ENCODE measurements around the gene GLIPR1.
A peak's percentile ranks its signal among the peaks of the same experiment; 100 is the strongest.
"Not testable (repeated sequence)": the region's sequence is repeated elsewhere in the genome, so short reads cannot be mapped to it uniquely, and the experiment has no call there.

Gene GLIPR1

DNA sequence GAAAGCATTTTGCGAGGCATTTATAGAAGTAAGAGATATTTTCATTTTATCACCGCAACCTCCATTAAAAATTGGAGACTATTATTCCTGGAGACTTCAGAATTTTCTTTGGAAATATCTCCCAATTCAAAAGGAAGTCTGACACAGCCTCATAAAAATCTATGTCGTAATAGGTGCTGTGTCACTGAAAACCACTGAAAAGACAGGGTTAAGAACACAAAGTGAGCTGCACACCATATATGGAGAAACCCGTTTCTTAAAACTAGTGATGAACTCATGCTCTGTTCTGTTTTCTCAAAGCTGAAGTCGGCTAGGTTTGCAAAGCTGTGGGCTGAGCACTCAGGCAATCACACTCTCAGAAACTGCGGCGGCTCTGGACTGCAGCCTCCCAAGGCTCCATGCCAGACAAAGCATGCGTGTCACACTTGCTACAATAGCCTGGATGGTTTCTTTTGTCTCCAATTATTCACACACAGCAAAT lies at the start of gene GLIPR1:
GLIPR1 (plus strand) TSS at position 287 of the 481 bp plus-strand sequence; CDS start at position 413, 126 bp downstream.
- ATAC-seq, result peak; percentile 83
- peak; percentile 73 for DNase-seq
- peaks cover 94% of the 10 kb centered on the region for H3K4me1 Mint-ChIP-seq
- peak within 1 kb of the TSS; percentile 92 for H3K4me3 Mint-ChIP-seq
- peak within 1 kb of the TSS; percentile 97 for H3K27ac Mint-ChIP-seq
- peaks cover 4% of the 10 kb centered on the region for H3K36me3 Mint-ChIP-seq (ENCODE audit: low read depth)
- H3K9me3 Mint-ChIP-seq, result no peaks in the 10 kb centered on the region
- no peaks in the 10 kb centered on the region for H3K27me3 Mint-ChIP-seq

DNA sequence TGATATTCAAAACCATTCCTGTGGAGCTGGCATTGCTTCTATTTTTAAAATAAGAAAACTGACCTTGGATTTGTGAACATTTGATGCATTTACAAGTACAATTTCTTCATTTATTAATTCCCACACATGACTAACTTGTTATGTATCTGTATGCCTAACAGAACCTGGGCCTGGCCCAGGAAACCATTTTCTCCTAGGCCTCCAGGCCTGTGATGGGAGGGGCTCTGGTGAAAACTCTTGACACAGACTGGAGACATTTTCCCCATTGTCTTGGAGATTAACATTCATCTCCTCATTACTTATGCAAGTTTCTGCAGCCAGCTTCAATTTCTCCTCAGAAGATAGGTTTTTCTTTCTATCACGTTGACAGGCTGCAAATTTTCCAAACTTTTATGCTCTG lies 47.6 kb upstream of the GLIPR1 start:
- H3K4me3 Mint-ChIP-seq, result no peak overlapping the region
- ATAC-seq (no peak), DNase-seq (no peak)
- peaks cover 15% of the 10 kb centered on the region for H3K9me3 Mint-ChIP-seq
- peaks cover under 1% of the 10 kb centered on the region for H3K36me3 Mint-ChIP-seq (ENCODE audit: low read depth)
- no peak overlapping the region for H3K27ac Mint-ChIP-seq
- H3K4me1 Mint-ChIP-seq, result no peaks in the 10 kb centered on the region
- no peaks in the 10 kb centered on the region for H3K27me3 Mint-ChIP-seq

DNA sequence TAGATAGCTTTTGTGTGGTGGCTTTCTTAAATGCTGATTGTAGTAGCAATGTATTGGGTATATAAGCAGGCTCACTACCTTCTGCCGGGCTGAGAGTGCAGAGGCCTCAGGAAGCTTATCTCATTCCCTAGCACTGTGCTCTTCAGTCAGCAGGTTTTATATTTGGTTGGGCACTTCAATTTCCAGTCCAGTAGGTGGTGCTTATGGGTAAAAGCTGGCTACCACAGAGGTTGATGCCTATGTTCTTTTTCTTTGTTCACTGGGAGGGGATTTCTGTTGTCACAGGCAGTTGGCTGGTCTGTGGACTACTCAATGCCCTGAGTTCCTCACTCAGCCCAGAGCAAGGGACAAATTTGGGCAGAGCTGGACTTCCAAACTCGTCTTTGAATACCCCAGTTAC lies 43.0 kb upstream of the GLIPR1 start:
- Mint-ChIP-seq H3K4me1 (peaks cover 6% of the 10 kb centered on the region), H3K9me3 (peaks cover 6% of the 10 kb centered on the region), H3K36me3 (ENCODE audit: low read depth) (no peaks in the 10 kb centered on the region), H3K27ac (no peak overlapping the region), H3K27me3 (no peaks in the 10 kb centered on the region), H3K4me3 (no peak overlapping the region)
- ATAC-seq (peak; percentile 57), DNase-seq (no peak)

DNA sequence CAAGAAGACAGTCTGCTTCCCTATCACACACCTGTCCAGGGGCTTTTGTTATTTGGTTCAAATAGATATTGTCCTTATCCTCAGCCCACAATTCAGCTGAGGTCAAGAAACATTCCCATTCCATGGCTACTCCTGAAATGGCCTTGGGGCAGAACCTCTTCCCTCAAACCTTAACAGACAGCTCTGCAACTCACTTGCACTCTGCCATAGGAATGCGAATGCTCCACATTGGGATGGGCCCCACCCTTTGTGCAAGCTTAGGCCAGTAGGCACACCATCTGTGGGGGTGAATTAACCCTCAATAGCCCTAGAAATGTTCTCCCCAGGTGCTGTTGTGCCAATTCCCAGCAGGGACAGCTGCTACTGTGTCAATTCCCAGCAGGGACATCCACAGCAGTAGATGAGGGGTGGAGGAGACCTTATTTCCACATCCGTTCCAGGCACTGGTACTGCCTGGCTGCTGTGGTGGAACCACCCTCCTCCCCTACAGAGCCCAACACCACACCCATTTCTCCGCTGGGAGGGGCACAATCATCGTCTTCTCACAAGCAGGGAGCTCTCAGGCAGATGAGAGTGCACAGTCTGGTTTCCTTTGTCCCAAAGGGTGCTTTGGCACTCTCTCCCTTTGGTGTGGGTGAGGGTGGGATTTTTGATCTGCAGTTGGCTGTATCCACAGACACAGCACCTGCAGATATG lies 42.3 kb upstream of the GLIPR1 start:
- Mint-ChIP-seq H3K4me3 (no peak overlapping the region), H3K4me1 (peaks cover 6% of the 10 kb centered on the region), H3K9me3 (peaks cover 6% of the 10 kb centered on the region), H3K27me3 (no peaks in the 10 kb centered on the region), H3K27ac (no peak overlapping the region), H3K36me3 (ENCODE audit: low read depth) (no peaks in the 10 kb centered on the region)
- DNase-seq, result no peak
- ATAC-seq, result peak; percentile 49

DNA sequence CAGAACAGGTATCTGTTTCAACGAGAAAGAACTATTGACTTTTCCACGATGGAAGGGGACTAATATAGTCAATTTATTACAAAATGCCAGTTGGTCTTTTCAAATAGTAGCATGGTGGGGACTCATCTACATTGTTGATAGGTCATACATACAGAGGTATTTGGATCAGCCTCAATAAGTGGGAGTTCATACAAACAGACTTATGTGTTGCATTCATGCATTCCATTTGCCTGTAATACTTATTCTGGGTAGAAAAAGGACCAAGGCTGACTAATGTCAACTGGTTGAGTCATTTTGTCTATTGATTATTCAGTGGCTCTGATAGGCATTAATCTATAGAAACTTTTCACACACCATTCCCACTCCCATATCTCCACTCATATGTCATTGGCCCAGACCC lies 41.5 kb upstream of the GLIPR1 start:
- no peak for ATAC-seq
- no peaks in the 10 kb centered on the region for H3K36me3 Mint-ChIP-seq (ENCODE audit: low read depth)
- H3K27me3 Mint-ChIP-seq, result no peaks in the 10 kb centered on the region
- H3K9me3 Mint-ChIP-seq, result peaks cover 6% of the 10 kb centered on the region
- H3K27ac Mint-ChIP-seq, result no peak overlapping the region
- H3K4me1 Mint-ChIP-seq, result peaks cover 6% of the 10 kb centered on the region
- DNase-seq, result no peak
- no peak overlapping the region for H3K4me3 Mint-ChIP-seq

DNA sequence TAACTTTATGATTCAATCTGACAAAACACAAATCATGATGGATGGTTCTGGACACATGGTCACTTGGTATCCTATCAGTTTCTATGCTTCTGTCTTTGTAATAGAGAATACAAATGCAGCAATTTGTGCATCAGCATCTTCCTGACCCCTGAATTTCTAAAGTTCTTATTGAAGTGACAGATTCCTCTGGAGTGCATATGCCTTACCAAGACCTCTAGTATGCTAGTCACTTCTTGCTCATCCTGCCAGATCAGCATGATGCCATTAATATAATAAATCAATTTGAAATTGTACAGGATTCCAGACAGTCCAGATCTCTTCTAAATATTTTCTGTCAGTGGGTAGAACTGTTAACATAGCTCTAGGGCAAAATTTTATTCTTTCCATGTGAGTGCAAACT lies 40.6 kb upstream of the GLIPR1 start:
- H3K4me3 Mint-ChIP-seq, result no peak overlapping the region
- no peaks in the 10 kb centered on the region for H3K36me3 Mint-ChIP-seq (ENCODE audit: low read depth)
- no peak overlapping the region for H3K27ac Mint-ChIP-seq
- H3K9me3 Mint-ChIP-seq, result peaks cover 6% of the 10 kb centered on the region
- H3K27me3 Mint-ChIP-seq, result no peaks in the 10 kb centered on the region
- ATAC-seq, result no peak
- H3K4me1 Mint-ChIP-seq, result peaks cover 6% of the 10 kb centered on the region
- no peak for DNase-seq

DNA sequence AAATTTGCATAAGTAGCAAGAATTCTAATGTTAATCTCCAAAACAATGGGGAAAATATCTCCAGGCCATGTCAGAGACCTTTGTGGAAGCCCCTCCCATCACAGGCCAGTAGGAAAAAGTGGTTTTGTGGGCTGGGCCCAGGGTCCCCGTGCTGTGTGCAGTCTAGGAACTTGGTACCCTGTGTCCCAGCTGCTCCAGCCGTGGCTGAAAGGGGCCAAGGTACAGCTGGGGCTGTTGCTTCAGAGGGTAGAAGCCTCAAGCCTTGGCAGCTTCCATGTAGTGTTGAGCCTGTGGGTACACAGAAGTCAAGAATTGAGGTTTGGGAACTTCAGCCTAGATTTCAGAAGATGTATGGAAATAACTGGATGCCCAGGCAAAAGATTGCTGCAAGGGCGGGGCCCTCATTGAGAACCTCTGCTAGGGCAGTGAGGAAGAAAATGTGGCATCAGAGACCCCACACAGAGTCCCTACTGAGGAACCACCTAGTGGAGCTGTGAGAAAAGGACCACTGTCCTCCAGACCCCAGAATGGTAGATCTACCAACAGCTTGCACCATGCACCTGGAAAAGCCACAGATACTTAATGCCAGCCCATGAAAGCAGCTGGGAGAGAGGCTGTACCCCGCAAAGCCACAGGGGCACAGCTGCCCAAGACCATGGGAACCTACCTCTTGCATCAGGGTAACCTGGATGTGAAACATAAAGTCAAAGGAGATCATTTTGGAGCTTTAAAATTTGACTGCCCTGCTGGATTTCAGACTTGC lies 38.7 kb upstream of the GLIPR1 start:
- not testable (repeated sequence) for H3K4me3 Mint-ChIP-seq; DNase-seq; H3K9me3 Mint-ChIP-seq; H3K27ac Mint-ChIP-seq; H3K27me3 Mint-ChIP-seq; H3K36me3 Mint-ChIP-seq (ENCODE audit: low read depth); H3K4me1 Mint-ChIP-seq
- ATAC-seq, result peak; percentile 24

DNA sequence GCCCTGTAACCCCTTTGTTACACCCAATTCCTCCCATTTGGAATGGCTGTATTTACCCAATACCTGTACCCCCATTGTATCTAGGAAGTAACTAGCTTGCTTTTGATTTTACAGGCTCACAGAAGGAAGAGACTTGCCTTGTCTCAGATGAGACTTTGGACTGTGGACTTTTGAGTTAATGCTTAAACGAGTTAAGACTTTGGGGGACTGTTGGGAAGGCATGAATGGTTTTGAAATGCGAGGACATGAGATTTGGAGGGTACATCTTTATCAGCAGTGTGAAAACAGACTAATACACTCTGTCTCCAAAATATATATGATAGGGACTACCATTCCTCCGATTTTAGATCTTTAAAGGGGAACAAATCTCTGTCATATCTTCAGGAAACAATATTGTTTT lies 38.1 kb upstream of the GLIPR1 start:
- H3K27ac Mint-ChIP-seq; H3K27me3 Mint-ChIP-seq; H3K9me3 Mint-ChIP-seq; DNase-seq; H3K4me3 Mint-ChIP-seq; H3K4me1 Mint-ChIP-seq; H3K36me3 Mint-ChIP-seq (ENCODE audit: low read depth); ATAC-seq: not testable (repeated sequence)

DNA sequence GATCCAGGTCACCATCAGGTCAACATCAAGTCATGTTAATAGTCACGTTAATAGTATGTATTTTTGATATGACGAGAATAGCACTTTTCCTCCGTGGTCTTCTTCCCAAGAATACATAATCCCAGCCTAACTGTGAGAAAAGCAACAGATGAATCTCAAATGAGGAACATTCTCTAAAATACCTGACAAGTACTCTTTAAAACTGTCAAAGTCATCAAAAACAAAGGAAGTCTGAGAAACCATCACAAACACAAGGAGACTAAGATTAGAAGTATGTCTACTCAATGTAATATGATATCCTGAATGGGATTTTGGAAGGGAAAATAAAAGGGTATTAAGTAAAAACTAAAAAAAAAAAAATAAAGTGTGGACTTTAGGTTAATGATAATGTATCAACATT lies 36.8 kb upstream of the GLIPR1 start:
- Mint-ChIP-seq H3K27ac (no peak overlapping the region), H3K36me3 (ENCODE audit: low read depth) (no peaks in the 10 kb centered on the region), H3K27me3 (no peaks in the 10 kb centered on the region), H3K9me3 (peaks cover 6% of the 10 kb centered on the region), H3K4me1 (peaks cover 6% of the 10 kb centered on the region), H3K4me3 (no peak overlapping the region)
- DNase-seq, result no peak
- ATAC-seq, result no peak

DNA sequence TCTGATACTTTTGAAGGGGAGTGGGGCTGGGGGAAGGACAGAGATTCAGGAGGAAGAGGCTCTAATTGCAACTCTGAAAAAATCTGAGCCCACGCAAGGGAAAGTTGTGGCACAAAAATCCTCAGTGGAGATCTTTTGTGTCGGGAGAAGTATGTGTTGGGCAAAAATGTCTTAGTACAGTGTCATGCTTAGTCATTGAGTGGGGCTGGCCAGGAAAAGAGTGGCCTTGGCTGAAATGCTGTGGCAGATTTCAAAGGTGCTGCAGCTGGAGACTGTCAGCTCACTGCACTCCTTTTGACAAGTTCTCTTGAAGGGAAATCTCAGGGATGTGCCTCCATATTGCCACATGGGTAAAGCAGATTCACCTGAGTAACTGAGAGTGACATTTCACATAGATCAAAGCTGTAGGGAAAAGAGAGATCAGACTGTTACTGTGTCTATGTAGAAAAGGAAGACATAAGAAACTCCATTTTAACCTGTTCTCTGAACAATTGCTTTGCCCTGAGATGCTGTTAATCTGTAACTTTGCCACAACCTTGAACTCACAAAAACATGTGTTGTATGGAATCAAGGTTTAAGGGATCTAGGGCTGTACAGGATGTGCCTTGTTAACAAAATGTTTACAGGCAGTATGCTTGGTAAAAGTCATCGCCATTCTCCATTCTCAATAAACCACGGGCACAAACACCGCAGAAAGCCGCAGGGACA lies 36.0 kb upstream of the GLIPR1 start:
- Mint-ChIP-seq H3K27ac (no peak overlapping the region), H3K4me3 (no peak overlapping the region), H3K36me3 (ENCODE audit: low read depth) (no peaks in the 10 kb centered on the region), H3K9me3 (peaks cover 6% of the 10 kb centered on the region), H3K4me1 (peaks cover 3% of the 10 kb centered on the region), H3K27me3 (no peaks in the 10 kb centered on the region)
- DNase-seq (no peak), ATAC-seq (no peak)

DNA sequence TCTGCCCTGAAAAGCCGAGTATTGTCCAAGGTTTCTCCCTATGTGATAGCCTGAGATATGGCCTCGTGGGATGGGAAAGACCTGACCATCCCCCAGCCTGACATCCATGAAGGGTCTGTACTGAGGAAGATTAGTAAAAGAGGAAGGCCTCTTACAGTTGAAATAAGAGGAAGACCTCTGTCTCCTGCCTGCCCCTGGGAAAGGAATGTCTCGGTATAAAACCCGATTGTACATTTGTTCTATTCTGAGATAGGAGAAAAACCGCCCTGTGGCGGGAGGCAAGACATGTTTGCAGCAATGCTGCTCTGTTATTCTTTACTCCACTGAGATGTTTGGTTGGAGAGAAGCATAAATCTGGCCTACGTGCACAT lies 35.4 kb upstream of the GLIPR1 start:
- not testable (repeated sequence) for H3K27ac Mint-ChIP-seq; H3K36me3 Mint-ChIP-seq (ENCODE audit: low read depth); H3K9me3 Mint-ChIP-seq; ATAC-seq; DNase-seq; H3K4me3 Mint-ChIP-seq; H3K4me1 Mint-ChIP-seq; H3K27me3 Mint-ChIP-seq

DNA sequence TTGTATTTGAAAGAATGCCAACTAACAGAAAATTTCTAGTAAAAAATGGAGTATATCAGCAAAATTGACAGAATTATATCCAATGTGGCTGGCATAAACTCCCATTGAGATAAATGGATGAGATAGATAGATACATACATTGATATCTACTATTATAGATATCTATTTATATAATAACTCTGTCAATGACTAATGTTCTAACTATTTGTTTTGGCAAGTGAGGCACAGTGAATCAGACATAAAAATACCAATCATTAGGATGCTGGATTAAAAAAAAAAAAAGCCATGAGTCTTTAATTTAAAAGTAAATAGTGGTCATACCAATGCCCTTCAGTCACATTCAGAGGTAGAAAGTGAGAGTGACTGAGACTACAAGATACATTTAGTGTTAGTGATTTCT lies 33.7 kb upstream of the GLIPR1 start:
- H3K9me3 Mint-ChIP-seq, result no peaks in the 10 kb centered on the region
- DNase-seq (no peak), ATAC-seq (no peak)
- no peak overlapping the region for H3K4me3 Mint-ChIP-seq
- no peaks in the 10 kb centered on the region for H3K4me1 Mint-ChIP-seq
- H3K36me3 Mint-ChIP-seq (ENCODE audit: low read depth), result no peaks in the 10 kb centered on the region
- no peaks in the 10 kb centered on the region for H3K27me3 Mint-ChIP-seq
- no peak overlapping the region for H3K27ac Mint-ChIP-seq

DNA sequence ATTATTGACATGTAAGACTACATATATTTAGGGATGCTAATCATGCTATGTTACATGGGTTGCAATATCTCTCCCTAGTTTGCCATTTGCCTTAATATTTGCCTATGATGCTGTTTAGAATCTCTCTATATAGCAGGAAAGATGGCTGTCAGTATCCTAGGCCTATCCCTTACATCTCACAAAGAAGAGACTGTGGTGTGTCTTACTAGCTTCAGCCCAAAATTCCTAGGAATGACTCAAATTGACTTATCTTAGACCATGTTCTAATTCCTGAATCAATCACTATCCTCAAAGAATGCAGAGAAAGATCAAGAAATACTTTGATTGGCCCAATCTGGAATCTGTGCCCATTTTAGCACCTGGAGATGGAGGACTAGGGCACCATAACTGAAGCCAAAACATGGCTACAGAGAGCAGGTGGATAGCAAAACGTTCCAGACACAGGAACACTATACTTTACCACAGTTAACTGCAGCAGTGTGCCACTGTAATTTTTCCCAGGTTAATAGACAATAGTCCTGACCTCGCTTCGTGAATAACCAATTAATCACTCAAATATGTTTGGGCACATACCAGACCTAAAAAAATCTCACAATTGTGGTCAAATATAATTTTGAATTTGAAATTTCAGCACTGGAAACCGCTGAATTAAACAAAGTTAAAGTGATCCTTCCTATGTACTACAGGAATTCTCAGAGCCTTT lies 32.7 kb upstream of the GLIPR1 start:
- no peaks in the 10 kb centered on the region for H3K27me3 Mint-ChIP-seq
- H3K4me3 Mint-ChIP-seq, result no peak overlapping the region
- ATAC-seq, result no peak
- H3K27ac Mint-ChIP-seq, result no peak overlapping the region
- DNase-seq, result no peak
- no peaks in the 10 kb centered on the region for H3K36me3 Mint-ChIP-seq (ENCODE audit: low read depth)
- no peaks in the 10 kb centered on the region for H3K9me3 Mint-ChIP-seq
- no peaks in the 10 kb centered on the region for H3K4me1 Mint-ChIP-seq

DNA sequence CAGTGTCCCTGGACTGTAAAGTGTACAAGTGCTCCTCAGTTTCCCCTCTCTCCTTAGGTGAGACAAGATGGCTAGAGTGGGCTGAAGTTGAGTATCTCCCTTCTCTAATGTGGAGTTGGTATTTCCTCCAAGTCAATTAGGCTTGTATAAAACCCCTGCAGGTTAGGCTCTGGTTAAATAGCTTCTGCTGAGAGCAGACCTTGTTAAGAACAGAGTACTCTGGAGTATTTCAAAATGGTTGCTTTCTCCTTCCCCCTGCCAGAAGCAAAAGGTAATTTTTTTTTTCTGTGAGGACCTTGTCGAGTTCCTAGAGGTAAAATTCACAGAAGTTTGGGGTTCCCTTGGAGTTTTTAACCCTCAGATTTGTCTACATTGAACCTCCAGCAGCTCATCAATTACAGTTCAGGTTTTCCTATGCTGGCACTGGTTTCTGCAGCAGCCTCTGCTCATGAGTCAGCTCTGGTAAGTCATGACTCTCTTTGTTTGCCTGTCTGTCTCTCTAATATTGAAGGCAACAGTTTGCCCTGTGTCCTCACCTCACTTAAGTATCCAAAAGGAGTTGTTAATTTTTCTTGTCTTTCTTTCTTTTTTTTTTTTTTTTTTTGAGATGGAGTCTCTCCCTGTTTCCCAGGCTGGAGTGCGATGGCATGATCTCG lies 27.8 kb upstream of the GLIPR1 start:
- Mint-ChIP-seq H3K27ac (no peak overlapping the region), H3K27me3 (peaks cover 2% of the 10 kb centered on the region), H3K9me3 (no peaks in the 10 kb centered on the region), H3K4me3 (no peak overlapping the region), H3K4me1 (peaks cover 11% of the 10 kb centered on the region), H3K36me3 (ENCODE audit: low read depth) (no peaks in the 10 kb centered on the region)
- peak; percentile 36 for ATAC-seq
- DNase-seq, result no peak

Measured in activated naive CD8-positive, alpha-beta T cell treated with anti-CD3 and anti-CD28 coated beads, Interleukin-2, amount 50 U/mL, for 24 hours (primary cell).